IPS DF 19.7 (cell line): Measurements from ENCODE around the gene PXDN.
"Not testable (repeated sequence)": the region's sequence is repeated elsewhere in the genome, so short reads cannot be mapped to it uniquely, and the experiment has no call there.

Source experiments
- DNase-seq: peaks from one replicate; pipeline ENCODE4 v3.0.0-alpha.2; 2013; ENCODE audit warnings: low read depth, low spot score

PXDN gene

DNA sequence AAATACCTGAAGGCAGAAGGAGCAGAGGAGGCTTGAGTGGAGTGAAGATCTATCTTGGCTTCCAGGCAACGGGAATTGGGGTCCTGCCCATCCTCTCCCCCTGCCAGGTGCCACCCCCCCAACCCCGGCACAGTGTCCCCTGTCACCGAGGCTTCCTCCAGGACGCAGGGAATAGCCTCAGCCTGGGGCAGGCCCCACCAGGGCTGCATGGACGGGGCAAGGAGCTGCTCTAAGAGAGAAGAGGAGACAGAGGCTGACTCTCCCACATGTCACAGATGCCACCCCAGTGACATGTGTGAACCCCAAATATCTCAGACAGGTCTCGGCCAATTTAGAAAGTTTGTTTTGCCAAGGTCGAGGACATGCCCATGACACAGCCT, 42.1 kb downstream of the PXDN start:
- DNase-seq = no peak

DNA sequence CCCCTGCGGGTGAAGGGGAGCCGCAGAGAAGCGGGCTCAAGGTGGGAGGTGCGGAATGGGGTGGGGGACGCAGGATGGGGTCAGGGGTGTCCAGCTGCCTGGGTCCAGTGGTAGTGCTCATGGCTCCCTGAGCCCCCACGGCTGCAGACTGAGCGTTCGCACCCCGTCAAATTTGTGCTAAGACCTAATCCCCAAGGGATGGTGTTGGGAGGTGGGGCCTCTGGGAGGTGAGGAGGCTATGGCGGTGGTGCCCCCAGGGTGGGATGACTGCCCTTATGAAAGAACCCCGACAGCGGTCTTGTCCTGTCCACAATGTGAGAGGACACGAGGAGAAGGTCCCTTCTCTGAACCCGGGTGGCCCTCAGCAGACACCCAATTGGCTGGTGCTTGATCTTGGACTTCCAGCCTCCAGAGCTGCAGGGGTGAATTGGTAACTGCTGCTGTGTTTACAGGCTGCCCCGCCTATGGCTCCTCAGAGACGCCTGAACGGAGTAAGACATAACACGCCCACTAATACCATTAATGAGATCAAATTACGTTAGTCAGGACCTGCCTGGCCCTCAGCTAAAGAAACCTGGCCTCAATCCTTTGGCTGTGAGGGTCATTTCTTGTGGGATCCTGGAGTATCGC, 42.6 kb downstream of the PXDN start:
- no peak for DNase-seq

DNA sequence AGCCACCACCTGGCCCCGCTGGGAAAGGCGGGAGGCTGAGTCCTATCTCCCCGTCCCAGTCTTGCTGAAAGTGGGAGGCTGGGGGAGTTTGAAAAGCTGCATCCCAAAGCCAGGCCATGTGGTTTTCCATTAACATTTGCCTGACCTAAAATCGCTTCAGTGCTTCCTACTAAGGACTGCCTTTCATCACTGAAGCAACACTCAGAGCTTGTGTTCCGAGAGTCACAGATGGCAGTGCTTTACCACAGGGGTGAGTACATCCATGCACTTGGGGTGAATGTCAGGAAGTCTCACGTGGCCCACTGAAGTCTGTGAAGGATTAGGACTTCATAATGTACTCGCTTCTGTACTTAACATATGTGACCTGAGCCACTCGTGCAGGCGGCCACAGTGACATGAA, 43.3 kb downstream of the PXDN start:
- no peak for DNase-seq

DNA sequence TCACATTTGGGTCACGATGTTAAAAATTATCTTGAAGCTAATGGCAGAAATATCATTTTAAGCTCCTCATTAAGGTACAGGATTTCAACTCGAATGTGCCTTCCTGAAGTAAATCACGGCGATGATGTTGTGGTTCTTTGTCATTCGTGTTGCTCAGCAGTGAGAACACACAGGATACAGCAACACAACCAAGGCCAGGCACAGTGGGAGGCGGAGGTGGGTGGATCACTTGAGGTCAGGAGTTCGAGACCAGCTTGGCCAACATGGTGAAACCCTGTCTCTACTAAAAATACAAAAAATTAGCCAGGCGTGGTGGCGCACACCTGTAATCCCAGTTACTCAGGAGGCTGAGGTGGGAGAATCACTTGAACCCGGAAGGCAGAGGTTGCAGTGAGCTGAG, 43.9 kb downstream of the PXDN start:
- not testable (repeated sequence) for DNase-seq

DNA sequence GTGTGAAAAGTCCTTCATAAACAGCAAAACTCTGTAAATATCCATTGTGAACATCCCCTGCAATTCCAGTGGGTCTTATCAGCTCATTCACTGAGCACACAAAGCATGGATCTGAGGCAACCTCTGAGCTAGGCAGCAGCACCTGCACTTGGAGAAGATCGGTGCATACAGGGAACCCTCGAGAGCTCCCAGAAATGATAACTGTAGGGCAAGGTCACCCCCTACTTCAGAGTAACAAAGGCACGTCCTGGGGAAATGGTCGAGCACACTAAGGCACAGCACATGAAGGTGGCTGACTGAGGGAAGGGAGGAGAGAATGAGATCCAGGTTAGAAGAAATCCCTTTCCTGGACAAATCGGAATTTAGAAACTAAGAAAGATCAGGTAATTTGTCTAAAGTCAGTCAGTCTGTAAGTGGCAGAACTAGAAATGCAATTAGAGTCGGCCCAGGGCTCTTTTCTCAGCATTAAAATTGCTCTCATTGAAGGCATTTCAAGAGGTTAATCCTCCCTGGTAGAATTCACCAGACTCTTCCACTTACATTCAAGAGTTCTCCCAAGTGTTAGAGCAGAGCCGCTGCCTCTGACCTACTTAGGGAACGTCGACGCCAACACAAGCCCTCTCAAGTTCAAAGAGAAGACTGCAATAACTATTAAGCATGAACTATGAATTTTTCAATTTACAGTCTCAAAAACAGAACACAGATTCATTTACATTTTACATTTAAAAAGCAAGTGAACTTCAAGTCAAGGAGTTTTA, 45.9 kb downstream of the PXDN start:
- no peak for DNase-seq

DNA sequence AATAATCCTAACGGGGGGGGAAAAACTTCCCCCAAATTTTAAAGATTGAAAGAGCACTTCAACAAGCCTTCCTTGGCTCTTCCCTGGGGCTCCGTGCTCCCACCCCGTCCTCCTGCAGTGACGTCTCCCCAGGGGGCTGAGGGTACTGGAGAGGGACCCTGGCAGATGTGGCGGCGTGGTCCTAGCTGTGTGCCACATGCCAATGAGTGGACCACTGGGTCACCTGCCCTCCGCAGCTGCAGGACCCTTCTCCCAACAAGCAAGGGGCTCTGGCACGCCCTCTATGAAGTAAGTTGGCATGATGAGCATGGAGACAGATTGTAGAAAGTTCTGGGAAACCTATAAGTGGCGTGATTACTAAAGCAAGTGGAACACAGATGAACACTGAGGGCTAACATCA, 46.7 kb downstream of the PXDN start:
- no peak for DNase-seq

DNA sequence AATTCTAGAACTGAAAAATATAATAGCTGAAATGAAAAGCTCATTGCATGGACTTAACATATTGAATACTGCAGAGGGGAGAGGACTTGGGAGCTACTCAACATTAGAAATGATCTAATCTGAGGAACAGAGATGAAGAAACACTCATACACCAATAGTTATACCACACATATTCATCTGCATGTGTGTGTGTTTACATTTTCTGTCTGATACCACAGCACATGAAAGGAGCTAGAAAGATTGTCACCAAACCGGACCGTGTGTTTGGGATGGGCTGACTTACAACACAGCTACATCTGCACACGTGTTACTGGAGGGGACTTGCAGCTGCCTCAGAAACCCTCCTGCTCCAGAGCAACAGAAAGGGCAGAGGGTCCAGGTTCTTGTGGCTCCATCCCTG, 47.8 kb downstream of the PXDN start:
- DNase-seq = no peak

DNA sequence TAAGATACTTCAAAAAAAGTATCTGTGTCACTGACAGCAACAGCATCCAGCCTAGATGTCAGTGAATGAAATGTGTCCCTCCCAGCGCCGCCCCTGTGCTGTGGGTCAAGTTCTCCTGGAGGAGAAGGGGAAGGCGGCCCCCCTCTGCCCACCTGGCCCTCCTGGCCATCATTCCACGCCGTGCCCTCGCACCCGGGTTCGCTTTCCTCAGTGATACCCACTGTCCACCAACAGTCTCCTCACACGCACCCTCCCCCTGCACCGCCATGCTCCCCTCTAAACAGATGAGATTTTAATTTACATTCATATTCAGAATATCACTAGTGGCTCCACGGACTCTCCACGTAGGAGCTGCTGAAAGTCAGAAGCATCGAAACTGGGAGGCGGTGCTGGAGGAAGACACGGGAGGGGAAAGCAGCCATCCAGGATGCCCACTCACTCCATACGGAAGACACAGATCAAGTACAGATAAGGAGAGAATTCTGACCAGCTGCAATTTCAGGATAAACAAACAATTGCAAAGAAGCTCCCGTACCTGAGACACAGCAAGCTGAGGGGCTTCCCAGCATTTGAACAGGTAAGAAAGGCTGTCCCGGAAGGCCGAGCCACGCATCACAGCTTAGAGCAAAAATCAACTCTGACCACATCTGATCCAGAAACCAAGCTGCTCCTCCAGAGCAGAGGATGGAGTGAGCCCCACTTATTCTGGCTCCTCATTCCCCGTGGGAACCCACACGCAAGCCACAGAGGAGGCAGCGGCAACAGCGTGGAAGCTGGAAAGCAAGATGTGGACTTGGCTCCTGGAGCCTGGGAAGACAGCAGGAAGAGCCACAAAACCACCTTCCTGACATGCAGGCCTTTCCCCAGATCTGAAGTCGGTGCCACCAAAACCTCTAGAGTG, 49.7 kb downstream of the PXDN start:
- no peak for DNase-seq

DNA sequence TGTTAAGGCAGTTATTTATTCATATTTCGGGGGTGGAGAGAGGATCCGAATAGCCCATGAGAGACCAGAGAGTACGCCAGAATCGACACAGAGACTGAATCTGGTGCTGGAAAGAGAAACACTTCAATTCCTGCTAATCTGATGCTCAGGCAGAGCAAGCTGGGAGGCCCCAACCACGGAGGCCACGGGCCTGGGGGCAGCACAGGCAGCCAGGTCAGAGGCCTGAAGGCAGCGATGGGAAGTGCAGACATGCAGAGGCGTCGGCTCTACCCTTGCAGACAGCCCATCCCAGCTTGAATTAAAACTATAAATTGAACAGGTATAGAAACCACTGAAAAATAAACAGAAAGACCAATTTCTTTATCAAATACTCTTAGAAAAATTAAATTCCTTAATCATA, 50.6 kb downstream of the PXDN start:
- no peak for DNase-seq

DNA sequence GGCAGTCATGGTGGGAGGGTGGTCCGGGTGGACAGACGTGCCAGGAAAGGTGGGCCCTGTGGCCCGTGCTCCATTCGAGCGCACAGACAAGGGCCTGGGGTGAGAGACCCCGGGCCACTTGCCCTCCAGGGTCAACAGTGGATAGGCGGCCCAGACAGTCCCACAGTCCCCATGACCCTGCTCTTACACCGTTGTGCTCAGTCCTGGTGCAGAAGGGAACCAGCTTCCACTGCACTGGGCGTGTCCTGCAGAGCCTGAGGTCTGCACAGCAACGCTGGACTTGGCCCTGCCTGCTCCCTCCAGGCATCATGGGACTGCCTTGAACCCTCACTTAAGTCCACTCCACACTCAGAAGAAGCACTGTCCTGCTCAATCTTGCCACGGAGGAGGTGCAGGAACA, 52.0 kb downstream of the PXDN start:
- no peak for DNase-seq

DNA sequence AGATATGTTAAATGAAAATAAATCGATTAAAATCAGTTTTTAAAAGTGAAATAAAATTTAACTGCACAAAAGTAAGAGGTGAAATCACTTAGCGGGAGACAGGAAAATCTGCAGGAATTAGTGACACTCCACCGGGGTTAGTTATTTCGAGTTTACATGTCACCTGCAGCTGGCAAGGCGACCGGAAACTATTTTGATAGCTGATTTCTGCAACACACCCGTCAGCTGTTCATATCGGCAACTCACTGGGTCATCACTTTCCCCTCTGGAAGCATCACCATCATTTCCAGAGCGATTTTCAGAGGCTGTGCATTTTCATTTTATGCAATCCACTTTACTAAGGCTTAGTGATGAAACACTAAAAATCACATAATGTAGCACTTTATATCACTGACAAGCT, 52.9 kb downstream of the PXDN start:
- DNase-seq = no peak

DNA sequence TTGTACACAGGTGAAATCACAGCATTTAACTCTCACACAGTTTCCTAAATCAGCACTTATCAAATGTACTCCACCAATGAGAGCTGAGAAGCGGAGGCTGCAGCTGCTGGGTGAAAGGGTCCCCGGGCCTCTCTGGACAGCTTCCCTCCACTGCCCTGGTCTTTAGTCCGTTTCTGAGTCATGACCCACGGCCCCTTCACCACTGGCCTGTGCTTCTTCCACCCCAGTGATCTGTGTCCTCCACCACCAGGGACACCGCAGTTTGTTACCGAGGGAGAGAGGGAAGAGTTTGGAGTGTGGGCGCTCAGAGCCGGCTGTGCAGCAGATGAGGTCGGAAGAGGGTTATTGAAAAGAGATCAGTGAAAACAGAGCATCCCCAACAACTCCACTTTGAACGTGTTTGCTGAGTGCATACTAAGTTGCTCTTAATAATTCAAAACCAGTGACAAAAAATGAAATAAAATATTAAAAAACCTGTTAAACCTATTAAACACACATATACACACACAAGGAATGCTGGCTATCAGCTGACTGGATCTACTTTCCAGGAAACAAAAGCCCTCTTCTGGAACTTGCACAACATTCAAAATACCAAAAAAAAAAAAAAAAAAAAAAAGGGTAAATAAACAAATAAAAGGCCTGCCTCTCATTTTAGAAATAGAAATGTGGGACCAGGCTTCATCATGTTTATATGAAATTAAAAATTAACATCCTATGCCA, 54.1 kb downstream of the PXDN start:
- DNase-seq = no peak

DNA sequence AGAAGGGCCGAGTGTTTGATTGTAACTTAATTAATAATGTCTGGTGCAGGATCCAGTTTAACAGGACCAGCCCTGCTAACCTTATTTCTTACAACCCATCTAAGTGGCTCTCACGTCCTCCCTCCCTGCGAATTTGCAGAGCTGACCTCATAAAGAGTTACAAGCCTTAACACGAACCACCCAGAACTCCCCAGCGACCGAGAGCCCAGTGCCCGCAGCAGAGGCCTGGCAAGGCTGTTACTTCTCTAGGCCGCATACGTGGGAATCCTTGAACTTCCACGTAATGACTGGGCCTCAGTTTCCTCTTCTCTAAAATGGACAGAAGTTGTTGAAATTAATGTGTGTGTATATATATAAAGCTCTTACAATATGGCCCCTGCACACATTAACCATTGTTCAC, 55.5 kb downstream of the PXDN start:
- no peak for DNase-seq

DNA sequence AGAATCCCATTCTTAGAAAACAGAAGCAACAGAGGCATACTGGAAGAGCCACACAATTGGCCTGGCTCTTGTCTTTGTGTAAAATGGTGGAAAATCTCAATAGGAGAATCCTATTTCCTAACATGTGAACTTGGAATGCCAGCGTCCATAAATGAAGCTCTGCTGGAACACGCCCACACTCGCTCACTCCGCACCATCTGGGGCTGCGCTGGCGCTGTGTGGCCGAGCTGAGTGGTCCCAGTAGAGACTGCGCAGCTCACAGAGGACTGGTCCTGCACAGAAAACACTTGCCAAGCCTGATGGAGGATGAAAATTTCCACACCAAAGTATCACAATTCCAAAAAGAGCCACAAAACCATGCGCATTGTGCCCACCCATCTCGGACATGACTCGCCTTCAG, 56.2 kb downstream of the PXDN start:
- DNase-seq = no peak

DNA sequence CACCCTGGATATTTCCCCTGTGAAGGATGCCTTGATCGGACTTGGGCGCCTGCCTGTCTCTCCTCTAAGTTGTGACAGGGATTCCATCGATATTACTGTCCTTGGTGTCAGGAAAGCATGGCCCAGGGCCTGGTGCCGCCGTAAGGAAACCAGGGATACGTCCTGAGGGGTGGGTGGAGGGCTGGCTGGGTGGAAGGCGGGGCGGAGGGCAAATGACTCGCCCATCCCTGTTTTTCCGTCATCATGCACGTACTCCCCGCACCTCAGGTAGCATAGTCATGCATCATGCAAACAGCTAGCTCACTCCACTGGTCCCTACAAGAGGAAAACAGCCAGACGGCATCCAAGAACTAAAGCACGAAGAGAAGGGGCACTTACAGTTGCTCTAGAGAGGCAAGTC, 57.1 kb downstream of the PXDN start:
- DNase-seq = no peak

DNA sequence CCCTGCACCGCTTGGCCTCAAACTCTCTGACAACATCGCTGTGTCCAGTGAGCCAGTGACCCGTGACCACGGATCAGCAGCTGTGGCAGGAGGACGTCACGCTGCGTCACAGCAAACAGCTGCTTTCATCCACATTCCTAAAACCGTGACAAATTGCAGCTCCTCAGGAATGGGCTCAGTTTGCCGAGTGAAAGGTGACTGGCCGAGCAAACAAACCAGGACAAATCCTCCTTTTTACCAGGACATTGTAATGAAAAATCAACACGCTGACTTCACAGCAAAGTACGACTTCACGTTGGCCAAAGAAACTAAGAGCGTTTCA, 57.6 kb downstream of the PXDN start:
- no peak for DNase-seq

DNA sequence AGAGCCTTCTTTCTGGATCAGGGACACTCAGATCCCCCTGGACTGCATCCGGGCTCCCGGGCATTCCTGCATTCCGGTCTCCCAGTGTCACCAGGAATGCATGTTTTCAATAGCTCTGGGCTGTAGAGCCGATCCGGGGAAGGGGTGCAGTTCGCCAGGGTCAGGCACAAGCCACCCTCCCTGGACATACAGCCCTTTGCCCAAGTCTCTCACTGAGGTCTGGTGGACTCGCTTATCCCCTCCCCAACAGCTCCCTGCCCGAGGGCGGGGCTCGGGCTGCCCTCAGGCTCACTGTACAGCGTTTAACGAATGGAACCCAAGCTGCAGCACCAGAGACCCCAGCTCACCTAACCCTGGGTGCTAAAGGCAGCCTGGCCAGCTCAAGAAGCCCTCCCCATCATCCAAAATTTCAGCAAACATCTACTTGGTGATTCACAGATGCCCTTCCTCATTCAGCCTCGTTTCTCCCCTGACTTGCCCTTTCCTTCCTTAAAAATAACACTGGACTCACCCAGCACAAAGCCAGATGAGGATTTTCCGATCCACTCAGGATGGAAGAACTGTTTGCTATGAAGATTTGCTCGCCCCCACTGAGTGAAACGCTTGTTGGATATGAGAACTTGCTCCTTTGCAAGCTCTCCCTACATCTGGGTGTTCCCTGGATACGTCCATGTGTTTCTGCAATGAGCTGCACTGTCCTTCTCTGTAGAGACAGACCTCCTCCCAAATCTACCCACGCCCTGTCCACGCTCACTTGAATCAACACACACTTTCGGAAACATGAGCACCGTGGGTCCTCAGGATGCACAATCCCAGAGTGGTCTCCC, 58.1 kb downstream of the PXDN start:
- no peak for DNase-seq

DNA sequence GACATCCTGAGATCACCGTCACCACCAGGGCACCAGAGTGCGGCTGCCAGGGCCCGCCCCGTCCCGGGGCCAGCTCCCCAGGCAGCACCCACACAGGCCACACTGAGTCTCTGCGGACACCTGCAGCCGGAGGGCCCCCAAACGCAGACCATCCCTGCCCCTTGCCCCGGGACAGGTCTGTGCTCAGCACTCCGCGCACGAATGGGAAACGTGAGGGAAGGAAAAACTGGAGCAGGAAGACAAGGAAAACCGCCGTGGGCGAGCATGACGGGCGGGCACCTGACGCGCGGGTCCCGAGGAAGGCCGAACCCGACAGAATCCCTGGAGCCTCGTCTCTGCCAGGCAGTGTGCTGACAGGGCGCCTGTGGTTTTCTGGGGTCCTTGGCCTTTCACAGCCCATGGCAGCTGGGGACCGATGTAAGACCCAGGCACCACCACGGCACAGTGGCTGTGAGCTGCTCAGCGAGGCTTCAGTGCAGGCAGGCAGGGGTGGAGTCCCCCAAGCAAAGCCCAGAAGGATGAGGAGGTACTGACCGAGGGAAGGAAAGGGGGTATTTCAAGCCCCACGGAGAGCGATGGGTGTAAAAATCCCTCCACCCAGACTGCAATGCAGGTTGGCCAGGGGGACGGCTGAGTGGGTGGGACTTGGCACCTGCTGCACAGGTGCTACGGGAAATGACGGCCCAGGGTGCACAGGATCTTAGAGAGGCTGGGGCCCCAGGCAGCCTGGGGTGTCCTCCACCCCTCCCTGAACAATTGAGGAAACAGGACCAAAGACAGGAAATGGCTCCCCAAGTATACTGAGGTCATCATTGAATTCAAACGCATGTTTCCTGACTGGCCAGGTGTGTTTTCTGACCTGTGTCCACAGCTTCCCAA, 59.0 kb downstream of the PXDN start:
- no peak for DNase-seq

DNA sequence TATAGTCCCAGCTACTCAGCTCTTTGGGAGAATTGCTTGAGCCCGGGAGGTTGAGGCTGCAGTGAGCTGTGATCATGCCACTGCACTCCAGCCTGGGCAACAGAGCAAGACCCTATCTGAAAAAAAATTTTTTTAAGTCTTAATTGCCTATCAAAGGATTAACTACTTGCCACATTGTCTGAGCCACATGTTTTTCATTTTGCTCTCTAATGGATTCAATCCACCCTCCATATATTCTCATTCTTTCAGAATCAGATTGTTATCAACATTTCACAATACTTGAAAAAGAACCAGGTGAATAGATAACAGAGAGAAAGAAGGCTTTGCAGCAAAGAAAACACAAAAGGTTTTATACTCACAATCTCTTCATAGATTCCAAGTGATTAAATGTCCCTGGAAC, 61.0 kb downstream of the PXDN start:
- DNase-seq = no peak

DNA sequence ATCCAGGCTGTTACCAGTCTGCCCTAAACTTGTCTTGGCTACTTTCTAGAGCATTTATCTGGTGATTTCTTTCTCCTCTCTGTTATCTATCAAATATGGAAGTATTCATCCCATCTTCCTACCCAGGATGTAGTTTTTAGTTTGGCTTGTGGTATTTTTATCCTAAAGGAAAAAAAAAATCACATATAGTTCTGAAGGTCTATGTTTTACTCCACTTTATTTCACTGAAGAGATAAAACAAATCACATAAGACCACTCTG, 62.2 kb downstream of the PXDN start:
- DNase-seq = no peak
